HepG2 (cell line): ENCODE results near the gene FAM169A.

ENCODE experiments used
- ETV5 ChIP-seq: IDR thresholded peaks from 2 replicates; pipeline ENCODE4 v1.6.1; 2018; ENCODE audit warnings: missing biosample characterization, missing genetic modification reagents, inconsistent platforms, borderline replicate concordance
- GFI1 ChIP-seq: sonication (generic); formaldehyde crosslinking; IDR thresholded peaks from 2 replicates; pipeline ENCODE4 v1.5.0; 2020; ENCODE audit warnings: missing genetic modification reagents, mild to moderate bottlenecking, borderline replicate concordance
- KLF13 ChIP-seq: sonication (generic); formaldehyde crosslinking; IDR thresholded peaks from 2 replicates; pipeline ENCODE4 v1.4.0; 2020; ENCODE audit warnings: mild to moderate bottlenecking, missing genetic modification reagents
- NFE2 ChIP-seq: sonication (generic); formaldehyde crosslinking; IDR thresholded peaks from 2 replicates; pipeline ENCODE4 v1.4.0; 2020; ENCODE audit warnings: missing genetic modification reagents
- RNF2 ChIP-seq: fragments of 450-650 bp; conservative IDR thresholded peaks from 2 replicates; pipeline ENCODE4 v1.6.1; 2016; ENCODE audit warnings: low read depth
- YY1 ChIP-seq: IDR thresholded peaks from 2 replicates; pipeline ENCODE4 v1.6.1; 2011; ENCODE audit warnings: low read length, low read depth, moderate library complexity, mild to moderate bottlenecking; ENCODE audit not compliant: insufficient read depth, insufficient replicate concordance
- ZNF318 ChIP-seq: sonication (generic); formaldehyde crosslinking; IDR thresholded peaks from 2 replicates; pipeline ENCODE4 v1.4.0; 2020; ENCODE audit warnings: mild to moderate bottlenecking, missing genetic modification reagents
- TF ChIP-seq, protein P1 (sequence below): sonication (generic); formaldehyde crosslinking; IDR thresholded peaks from 2 replicates; pipeline ENCODE4 v1.5.0; 2020; ENCODE audit warnings: mild to moderate bottlenecking, missing genetic modification reagents, moderate library complexity

- TF ChIP-seq NFE2 (no peak), ZNF318 (no peak), YY1 (no peak), GFI1 (CRISPR knock-in tag) (no peak), RNF2 (no peak), KLF13 (CRISPR knock-in tag) (no peak), ETV5 (CRISPR knock-in tag) (no peak)
- TF ChIP-seq, protein P1, sequence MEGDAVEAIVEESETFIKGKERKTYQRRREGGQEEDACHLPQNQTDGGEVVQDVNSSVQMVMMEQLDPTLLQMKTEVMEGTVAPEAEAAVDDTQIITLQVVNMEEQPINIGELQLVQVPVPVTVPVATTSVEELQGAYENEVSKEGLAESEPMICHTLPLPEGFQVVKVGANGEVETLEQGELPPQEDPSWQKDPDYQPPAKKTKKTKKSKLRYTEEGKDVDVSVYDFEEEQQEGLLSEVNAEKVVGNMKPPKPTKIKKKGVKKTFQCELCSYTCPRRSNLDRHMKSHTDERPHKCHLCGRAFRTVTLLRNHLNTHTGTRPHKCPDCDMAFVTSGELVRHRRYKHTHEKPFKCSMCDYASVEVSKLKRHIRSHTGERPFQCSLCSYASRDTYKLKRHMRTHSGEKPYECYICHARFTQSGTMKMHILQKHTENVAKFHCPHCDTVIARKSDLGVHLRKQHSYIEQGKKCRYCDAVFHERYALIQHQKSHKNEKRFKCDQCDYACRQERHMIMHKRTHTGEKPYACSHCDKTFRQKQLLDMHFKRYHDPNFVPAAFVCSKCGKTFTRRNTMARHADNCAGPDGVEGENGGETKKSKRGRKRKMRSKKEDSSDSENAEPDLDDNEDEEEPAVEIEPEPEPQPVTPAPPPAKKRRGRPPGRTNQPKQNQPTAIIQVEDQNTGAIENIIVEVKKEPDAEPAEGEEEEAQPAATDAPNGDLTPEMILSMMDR: no peak
Observed at GRCh38 chr5:74851684-74852353, 14.4 kb downstream of the FAM169A start.
